ENCODE data around the gene KIFC3. TPM values are rescaled to one million over a fixed set of nuclear protein-coding genes. Genes with fewer than 3 reads are reported as not detected.
"Not testable (repeated sequence)": the region's sequence is repeated elsewhere in the genome, so short reads cannot be mapped to it uniquely, and the experiment has no call there.

KIFC3 gene
- polyA plus RNA-seq, 1 donor = 55.0 TPM

DNA sequence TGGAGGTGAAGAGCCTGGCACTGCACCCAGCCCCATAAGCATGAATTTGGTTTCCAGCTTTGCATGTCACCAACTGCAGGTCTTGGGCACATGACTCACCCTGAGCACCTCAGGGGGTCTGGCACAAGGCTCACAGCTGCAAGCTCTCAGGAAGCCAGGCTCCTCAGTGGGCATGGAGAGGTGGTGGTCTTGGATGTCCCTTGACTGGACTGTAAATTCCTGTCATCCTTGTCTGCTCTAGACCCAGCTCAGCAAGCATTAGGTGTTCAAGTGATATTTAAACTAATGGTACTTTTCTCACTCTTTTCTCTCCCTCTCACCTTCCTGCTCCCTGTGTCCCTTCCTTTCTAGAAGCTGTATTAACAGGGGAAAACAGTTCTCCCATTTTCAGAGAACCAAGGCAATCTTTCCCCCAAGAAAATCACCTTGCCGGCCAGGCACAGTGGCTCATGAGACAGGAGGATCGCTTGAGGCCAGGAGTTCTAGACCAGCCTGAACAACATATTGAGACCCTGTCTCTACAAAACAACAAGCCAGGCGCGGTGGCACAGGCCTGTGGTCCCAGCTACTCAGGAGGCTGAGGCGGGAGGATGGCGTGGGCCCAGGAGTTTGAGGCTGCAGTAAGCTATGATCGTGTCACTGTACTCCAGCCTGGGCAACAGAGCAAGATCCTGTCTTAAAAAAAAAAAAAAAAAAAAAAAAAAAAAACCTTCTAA is 5.1 kb upstream of the KIFC3 start:
- no peak for DNase-seq

DNA sequence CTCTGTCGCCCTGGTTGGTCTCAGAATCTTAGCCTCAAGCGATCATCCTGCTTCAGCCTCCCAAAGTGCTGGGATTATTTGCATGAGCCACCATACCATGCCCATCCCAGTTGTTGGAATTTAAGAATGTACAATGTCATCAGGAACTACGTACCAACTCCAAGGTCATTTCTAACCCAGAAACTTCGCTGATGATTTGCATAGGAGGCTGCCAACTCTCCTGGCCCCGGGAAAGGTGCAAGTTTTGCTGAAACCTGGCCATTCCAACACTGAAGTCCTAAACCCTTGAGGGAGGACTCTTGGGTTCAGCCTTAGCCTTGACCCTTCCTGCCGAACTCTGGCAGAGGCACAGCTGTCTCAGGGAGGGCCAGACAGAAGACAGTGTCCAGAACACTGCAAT is 2.9 kb upstream of the KIFC3 start:
- DNase-seq = no peak

DNA sequence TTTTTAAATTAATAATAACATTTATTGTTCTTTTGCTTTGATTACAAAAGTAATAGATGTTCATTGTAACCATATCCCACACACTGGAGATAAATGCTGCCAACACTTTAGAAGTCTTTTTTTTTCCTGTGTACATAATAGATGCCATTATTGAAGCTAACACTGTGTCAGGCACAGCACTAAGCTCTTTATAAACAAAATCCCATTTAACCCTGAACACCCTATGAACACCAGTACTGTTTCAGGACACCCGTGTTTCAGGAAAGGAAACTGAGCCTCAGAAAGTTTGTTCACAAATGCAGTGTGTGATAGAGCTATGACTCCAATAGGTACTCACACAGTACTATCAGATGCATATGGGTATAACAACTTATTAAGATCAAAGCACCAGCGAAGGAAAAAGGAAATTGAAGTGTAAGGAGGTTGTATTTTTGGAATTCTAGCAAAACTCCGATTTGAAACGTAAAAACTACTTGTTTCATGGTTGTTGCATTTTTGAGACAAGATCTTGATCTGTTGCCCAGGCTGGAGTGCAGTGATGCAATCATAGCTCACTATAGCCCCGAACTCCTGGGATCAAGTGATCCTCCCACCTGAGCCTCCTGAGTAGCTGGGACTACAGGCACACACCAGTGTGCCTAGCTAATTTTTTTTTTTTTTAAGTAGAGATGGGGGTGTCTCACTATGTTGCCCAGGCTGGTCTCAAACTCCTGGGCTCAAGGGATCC is 2.0 kb upstream of the KIFC3 start:
- no peak for DNase-seq

DNA sequence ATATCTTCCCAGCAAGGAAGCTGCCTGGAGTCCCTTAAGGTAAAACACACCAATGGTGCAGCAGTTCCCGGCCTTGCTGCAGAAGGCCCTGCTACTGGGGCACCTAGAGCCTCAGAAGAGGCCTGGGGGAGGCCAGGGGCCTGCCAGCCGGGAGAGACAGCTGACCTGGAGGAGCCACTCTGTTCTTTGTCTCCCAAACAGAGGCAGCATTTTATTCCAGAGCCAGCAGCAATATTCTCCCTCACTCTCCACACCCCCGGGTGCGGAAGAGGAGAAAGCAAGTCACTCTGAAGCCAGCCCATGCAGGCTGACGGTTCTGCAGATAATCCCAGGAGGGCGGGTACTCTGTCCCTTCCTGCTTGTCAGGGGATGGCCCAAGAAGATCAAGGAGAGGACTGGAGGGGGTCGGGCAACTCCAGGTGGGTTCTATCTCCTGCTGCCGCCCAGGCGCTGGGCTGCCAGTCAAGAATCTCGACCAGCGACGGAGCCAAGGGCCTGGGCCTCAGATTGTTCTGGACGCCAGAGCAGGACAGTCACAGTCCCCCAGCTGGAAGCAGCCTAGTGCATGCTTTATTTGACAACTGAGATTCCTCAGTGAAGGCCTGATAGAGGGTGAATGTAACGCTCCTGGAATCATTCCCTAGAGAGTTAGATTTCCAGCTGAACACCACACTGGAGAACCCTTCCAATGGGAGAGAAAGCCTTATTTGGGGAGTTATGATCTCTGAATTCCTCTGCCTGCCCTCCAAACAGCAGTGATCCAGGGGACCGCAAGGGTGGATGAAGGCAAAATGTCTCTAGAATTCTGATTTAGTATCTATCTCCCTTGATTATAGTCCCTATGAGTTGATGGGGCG is 1.1 kb upstream of the KIFC3 start:
- DNase-seq = no peak

DNA sequence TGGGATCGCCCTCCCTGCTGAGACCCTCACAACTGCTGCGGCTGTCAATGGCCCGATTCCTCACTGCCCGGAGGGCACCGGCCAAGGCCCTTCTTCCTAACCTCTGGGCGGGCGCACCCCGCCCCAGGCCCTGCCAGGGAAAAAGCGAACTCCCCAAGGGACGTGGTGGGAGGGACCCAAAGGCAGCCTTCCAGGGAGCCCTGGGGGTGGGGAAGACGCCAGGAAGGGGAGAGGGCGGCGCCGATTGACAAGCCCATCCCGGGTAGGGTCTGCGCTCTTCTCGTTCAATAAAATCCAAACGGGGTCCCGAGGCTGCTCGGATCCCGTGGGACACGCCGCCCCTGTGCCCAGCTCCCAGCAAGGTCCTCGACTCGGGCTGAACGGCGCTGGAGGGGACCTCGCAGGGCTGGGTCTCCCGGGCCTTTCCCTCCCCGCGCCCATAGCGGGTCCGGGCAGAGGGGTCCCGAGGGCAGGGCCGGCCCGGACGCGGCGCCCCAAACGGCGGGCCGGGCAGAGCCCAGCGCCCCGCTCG is 416 bp downstream of the KIFC3 start:
- no peak for DNase-seq

DNA sequence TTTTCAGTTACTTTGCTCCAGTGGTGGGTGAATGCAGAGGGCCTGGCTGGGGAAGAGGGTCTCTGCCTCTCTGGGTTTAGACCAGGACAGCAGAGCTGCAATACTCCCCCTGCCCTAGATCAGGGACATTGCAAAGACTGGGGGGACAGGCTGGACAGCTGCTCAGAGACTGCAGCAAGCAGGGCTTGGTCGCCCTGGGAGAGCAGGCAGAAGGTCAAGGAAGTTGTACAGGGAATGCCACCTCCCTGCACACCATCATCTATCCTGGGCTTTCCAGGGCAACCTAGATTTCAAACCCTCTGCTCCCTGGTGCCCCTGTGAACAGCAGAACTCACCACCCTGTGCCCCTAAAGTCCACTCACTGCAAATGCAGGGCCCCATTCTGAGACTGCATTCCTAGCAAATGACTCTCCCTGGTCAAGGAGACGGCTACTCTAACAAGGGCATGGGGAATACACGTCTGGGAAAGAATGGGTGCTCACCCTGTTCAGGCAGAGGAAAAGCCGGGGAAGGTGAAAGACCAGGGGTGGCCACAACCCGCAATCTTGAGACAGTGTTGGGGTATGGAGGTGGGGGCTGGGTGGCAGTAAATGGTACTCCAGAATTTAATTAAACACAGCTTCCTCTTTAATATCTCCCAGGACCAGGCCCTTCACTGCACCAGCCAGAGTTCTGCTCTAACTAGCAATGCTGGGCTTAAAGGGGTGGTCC is 1.0 kb downstream of the KIFC3 start:
- DNase-seq = no peak

DNA sequence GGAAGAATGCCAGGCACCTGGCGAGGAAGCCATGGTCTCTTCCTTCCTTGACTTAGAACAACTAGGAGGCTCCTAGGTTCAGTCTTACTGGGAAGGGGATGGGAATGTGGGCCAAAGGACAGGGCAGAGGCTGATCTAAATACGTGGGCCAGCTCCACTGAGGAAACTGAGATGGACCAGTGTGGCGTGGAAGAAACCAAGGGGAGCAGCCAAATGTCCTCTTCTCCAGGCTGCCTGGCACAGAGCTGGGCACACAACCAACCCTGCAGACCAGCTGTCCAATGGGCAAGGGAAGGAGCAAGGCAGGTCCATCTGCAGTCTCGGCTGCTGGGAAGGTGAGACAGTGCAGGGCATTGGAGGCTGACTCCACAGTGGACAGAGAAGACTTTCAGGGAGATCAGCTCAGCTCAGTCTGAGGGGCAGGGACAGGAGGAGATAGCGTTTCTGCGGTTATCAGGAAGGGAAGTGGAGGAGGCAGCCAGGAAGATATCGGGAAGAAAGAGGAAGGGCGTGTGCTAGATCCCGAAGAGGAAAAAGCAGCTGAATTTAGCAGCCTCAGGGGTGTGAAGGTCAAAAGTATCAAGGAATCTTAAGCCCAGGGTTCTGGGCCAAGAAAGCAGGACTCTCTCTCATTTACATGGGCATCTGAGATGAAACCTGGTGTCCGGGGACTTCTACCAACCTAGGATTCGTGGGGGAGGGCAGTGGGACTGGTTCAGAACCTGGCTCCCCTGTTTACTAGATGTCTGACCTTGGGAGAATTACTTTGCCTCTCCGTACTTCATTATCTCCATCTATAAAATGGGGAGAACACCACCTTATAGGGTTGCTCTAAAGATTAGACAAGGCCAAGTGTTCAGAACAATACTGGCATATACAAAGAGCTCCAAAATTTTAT is 1.8 kb downstream of the KIFC3 start:
- DNase-seq = no peak

DNA sequence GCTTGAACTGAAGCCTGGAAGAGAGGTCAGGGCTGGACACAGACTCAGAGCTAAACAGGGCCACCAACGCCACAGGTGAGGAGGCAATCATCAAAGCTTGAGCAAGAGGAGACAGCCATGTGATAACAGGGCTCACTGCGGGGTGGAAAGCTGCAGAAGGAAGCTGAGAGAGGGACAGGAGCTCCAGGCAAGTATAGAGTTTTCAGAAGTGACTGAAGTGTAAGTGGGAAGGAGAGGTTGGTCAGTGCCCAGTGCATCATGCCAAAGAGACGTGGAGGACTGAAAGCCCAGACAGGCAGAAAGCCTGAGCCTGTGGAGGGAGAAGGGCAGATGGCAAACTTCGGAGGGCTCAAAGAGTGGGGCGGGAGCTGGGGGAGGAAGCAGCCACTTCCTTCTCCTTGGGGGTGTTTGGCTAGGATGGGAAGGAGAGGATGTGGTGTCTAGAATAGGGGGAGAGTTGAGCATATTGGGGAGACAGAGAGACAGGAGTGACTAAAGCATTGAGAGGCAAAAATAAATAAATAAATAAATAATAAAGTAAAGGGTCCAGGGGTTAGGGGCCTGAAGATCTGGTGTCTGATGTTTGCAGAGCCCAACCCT is 2.6 kb downstream of the KIFC3 start:
- DNase-seq = no peak

DNA sequence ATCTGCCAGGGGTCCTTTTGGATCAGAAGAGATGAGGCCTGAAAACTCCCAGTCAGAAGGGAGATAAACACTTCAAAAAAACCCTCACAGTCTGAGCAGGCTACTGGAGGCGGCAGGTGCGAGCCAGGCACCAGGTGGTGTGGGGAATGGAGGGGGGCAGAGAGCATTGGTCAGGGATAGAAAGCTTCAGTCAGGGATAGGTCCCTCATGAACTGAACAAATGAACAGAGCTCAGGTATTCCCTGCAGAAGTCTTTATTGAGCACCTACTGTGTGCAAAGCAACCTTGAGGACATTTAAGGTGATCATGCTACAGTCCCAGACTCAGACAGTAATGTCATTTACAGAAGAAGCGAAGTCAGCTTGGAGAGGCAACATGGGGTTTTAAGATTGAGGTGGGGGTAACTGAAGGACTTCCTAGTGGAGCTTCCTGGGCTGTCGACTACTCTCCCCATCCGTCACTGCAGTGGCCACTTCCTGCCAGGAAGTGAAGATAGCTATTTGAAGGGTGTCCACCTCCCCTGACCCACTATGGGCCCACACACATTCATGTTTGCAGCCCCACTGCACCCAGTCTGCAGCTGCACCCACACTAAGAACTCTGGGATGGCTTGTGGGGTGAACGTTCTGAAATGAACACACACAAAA is 3.2 kb downstream of the KIFC3 start:
- DNase-seq = no peak

DNA sequence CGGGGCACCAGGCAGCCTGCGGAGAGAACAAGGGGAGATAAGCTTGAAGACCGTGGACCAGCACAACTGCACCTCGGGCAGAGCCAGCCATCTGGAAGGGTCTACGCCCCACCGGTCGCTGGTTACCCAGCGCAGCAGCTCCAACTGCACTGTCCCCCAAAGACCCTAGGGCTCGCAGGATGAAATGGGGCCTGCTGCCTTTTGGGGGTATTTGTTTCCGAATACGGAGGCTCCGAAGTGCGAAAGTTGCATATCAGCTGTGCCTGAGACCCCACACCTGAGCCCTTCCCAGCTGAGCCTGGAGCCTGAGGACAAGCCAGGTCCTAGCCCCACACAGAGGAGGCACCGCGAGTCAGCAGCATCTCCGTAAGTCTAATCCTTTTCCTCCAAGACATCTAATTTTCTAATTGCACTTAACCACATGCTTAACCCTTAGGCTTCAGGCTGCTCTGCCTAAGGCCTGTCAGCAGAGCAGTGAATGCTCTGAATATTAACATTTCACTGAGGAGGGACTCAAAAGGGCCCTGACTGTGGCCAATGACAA is 4.0 kb downstream of the KIFC3 start:
- no peak for DNase-seq

DNA sequence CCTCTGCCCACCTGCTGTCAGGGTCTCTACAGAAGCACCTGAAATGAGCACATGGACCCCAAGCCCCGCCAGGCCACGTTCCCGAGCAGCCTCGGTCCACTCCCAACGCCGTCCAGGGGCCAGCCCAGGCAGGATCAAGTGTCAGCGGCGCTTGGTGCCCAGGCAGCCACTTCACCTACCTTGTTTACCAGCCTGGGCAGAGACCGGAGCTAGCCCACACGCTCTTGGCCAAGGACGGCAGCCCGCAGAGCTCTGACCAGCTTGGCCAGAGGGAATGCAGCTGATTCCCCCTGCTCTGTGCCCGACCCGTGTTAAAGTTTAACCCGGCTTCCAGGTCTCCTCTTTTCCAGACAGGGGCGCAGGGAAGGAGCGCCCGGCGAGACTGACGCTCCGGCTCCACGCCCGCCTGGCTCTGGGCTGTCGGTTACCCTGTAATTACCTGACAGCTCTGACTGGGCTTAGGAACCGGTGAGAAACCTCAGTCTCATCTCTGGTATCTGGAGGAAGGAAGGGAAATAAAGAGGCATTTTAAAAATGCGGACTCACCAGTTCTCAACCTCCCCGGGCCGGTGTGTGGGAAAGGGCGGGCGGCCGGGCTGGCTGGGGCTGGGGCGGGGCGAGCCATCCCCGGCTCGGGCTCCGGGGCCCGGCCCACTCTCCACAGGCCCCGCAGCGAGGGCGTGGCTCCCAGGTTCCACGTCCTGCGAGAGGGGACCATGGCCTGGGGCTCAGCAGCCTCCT is 4.6 kb downstream of the KIFC3 start:
- no peak for DNase-seq

DNA sequence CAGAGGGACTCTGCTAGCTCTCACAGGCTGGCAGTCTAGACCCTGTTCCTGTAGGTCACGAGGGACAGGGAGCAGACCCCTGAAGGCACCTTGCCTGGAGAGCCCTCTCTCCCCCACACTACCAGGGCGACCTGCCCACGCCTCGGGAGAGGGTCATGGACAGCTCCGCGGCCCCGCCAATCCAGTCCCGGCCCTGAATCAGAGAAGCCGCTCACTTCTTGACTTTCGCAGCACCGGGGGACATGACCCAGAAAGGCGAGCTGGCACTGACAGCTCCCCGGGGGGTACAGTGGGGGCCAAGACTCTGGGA is 5.1 kb downstream of the KIFC3 start:
- no peak for DNase-seq

DNA sequence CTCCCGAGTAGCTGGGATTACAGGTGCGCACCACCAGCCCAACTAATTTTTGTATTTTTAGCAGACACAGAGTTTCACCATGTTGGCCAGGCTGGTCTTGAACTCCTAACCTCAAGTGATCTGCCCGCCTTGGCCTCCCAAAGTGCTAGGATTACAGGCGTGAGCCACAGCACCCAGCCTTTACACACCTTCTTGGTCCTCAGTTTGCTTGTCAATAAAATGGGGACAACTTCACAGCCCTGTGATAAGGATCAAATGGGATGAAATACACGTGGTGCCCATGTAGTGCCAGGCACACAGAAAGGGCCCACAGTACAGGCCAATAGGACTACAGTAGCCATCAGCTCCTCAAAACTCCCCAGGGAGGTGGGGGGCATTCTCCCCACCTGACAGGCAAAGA is 6.3 kb downstream of the KIFC3 start:
- DNase-seq = not testable (repeated sequence)

DNA sequence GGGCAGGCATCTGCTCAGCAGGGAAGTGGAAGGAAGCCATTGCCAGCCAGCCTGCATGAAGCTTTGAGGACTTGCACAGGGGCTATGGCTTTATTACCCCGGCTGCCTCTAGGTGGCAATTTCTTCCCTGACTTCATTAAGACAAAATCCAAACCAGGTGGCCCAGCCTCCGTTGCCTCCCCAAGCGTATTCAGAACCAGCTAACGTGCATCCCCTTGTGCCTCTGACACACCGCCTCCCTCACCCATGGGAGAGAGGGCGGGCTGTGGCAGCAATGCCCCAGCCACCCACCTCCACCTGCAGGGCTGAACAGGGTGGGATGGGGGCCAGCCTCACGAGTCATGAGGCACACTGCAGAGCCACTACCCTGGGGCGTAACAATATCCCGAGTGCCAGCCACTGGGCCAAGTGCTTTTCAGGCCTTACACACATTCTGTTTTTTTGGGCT is 6.8 kb downstream of the KIFC3 start:
- no peak for DNase-seq

DNA sequence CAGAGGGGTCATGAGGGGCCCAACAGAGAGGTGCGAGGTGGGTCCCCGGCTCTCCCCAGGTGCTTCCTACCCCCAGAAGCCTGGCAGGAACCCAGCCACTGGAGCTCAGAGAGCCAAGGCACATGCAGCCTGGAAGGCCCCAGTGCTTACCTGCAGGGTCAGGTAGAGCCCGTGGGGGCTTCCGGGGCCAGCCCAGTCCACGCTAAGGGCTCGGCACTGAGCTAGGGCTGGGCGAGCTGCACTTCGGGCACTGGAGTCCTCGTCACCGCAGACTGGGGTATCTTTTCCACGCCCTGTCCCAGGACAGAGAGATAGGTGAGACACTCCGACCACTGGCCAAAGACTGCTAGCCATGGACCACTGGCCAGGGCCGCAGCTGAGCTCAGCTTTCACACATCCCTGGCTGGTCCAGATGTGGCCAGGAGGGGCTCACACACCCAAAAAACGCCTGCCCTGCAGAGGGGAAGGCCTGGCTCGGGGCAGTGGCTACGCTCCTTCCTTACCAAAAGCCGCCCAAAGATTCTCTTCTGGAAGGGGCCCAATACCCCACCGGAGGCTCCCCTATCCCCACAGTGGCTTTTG is 7.4 kb downstream of the KIFC3 start:
- no peak for DNase-seq

DNA sequence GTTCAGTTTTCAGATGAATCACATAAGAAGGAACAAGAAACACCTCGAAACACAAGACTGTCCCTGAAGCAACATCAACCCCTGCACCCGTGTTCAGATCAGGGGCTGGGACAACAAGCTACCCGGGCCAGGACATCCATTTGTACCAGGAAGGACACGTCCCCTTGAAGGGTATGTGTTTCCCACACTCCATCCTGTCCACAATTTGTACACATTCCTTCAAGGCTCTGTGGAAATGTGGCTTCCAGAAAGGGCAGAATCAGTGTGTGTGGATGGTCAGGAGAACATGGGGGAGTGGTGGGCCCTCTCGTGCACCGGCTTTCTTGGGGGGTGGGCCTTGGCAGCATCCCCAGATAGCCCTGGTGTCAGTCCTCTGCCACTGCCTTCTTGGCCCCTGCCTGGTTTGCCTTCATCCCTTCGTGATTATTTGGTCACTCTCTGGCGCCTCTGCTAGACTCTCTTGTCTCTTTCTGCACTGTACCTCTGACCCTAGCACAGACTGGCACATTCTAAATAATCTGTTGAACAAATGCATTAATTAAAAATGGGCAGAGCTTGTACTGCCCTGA is 10.3 kb downstream of the KIFC3 start:
- no peak for DNase-seq

DNA sequence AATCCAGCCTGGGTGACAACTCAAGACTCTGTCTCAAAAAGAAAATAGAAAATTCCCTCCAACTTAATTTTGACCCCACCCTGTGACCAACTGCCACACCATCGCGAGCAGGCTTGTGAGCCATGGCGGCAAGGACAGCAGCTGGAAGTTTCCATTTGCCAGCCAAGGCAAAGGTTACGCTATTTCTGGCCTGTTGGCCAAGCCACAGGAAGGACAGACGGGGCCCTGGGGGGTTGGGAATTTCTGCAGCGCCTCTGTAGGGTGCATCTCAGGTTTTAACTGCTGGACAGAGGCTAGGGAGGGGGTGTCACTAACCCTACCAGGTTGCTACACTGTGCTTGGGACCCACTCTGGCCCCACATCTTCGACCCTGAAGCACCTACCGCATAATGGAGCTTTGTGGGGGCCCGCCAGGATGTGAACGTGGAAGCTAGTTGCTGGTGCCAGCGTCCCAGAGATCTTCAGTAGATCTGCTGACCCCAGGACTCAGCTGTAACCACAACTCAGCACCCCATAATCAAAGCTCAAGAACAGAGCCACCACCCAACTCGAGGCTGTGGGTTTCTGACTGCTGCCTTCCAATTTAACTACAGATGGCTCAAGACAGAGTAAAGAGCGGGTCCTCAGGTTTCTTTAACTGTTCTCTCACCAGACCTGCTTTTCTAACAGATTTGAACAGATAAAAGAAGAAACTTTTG is 10.9 kb downstream of the KIFC3 start:
- DNase-seq = no peak

DNA sequence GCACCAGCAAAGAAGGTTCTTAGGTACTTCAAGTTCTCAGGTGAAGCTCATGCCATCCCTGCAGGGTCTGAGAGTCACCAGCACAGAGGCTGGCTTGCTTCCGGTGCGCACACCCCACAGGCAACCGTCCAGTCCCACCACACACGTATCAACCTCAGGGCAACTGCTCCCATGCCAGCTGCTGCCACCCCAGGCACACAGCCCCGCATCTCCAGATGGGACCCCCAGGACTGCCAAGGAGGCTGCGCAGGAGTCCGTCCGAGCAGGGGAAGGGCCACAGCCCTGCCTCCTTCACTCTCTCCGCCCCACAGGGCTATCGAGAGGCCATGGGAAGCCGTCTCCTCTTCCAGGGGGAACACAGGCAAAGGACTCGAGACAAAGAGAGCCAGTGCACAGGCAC is 13.3 kb downstream of the KIFC3 start:
- DNase-seq = no peak

Data from left kidney (tissue), 2 donors.